Parathyroid adenoma (tissue), 2 donors: ENCODE measurements around the gene FOXJ1.
A peak's percentile ranks its signal among the peaks of the same experiment; 100 is the strongest.

Source experiments
- H2AFZ ChIP-seq: fragments of 300-600 bp; sonication (generic); one replicate; pipeline ENCODE4 v1.7.0; 2017; ENCODE audit warnings: antibody characterized with exemption, mild to moderate bottlenecking
- H3K27ac ChIP-seq: fragments of 300-600 bp; sonication (generic); one replicate; pipeline ENCODE4 v1.7.0; 2017
- H3K27me3 ChIP-seq: fragments of 300-600 bp; sonication (generic); one replicate; pipeline ENCODE4 v1.7.0; 2017; ENCODE audit warnings: low read length; ENCODE audit not compliant: control insufficient read depth, insufficient read depth
- H3K36me3 ChIP-seq: fragments of 300-600 bp; sonication (generic); one replicate; pipeline ENCODE4 v1.7.0; 2017; ENCODE audit warnings: low read length; ENCODE audit not compliant: control insufficient read depth, insufficient read depth
- H3K4me1 ChIP-seq: fragments of 300-600 bp; sonication (generic); one replicate; pipeline ENCODE4 v1.7.0; 2017; ENCODE audit warnings: control low read depth
- H3K4me2 ChIP-seq: fragments of 300-600 bp; sonication (generic); one replicate; pipeline ENCODE4 v1.7.0; 2017; ENCODE audit warnings: low read length
- H3K4me3 ChIP-seq: fragments of 300-600 bp; sonication (generic); one replicate; pipeline ENCODE4 v1.7.0; 2017; ENCODE audit warnings: low read depth, low read length
- H3K79me2 ChIP-seq: fragments of 300-600 bp; sonication (generic); one replicate; pipeline ENCODE4 v1.7.0; 2017; ENCODE audit warnings: control low read depth
- H3K9ac ChIP-seq: fragments of 300-600 bp; sonication (generic); one replicate; pipeline ENCODE4 v1.7.0; 2017; ENCODE audit warnings: mild to moderate bottlenecking
- H3K9me3 ChIP-seq: fragments of 300-600 bp; sonication (generic); one replicate; pipeline ENCODE4 v1.7.0; 2017; ENCODE audit warnings: low read length; ENCODE audit not compliant: control insufficient read depth
- TF ChIP-seq, protein P1 (sequence below): fragments of 300-600 bp; sonication (generic); IDR thresholded peaks from one replicate; pipeline ENCODE4 v1.7.0; 2017; ENCODE audit warnings: antibody characterized with exemption, mild to moderate bottlenecking
- donor health status: primary hyperparathyroidism.

FOXJ1 gene

GRCh38 chr17:76184290-76184689 lies 43.2 kb upstream of the FOXJ1 start:
- H3K4me2 ChIP-seq = no peak overlapping the region
- no peaks in the 10 kb centered on the region for H3K27me3 ChIP-seq
- no peak overlapping the region for H3K4me3 ChIP-seq
- no peaks in the 10 kb centered on the region for H3K9me3 ChIP-seq
- no peaks in the 10 kb centered on the region for H3K79me2 ChIP-seq
- no peaks in the 10 kb centered on the region for H3K36me3 ChIP-seq
- TF ChIP-seq, protein P1, sequence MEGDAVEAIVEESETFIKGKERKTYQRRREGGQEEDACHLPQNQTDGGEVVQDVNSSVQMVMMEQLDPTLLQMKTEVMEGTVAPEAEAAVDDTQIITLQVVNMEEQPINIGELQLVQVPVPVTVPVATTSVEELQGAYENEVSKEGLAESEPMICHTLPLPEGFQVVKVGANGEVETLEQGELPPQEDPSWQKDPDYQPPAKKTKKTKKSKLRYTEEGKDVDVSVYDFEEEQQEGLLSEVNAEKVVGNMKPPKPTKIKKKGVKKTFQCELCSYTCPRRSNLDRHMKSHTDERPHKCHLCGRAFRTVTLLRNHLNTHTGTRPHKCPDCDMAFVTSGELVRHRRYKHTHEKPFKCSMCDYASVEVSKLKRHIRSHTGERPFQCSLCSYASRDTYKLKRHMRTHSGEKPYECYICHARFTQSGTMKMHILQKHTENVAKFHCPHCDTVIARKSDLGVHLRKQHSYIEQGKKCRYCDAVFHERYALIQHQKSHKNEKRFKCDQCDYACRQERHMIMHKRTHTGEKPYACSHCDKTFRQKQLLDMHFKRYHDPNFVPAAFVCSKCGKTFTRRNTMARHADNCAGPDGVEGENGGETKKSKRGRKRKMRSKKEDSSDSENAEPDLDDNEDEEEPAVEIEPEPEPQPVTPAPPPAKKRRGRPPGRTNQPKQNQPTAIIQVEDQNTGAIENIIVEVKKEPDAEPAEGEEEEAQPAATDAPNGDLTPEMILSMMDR = no peak
- no peak overlapping the region for H2AFZ ChIP-seq
- peak overlapping the region; percentile 50 for H3K27ac ChIP-seq
- H3K9ac ChIP-seq = no peak overlapping the region
- peaks cover 17% of the 10 kb centered on the region for H3K4me1 ChIP-seq

DNA sequence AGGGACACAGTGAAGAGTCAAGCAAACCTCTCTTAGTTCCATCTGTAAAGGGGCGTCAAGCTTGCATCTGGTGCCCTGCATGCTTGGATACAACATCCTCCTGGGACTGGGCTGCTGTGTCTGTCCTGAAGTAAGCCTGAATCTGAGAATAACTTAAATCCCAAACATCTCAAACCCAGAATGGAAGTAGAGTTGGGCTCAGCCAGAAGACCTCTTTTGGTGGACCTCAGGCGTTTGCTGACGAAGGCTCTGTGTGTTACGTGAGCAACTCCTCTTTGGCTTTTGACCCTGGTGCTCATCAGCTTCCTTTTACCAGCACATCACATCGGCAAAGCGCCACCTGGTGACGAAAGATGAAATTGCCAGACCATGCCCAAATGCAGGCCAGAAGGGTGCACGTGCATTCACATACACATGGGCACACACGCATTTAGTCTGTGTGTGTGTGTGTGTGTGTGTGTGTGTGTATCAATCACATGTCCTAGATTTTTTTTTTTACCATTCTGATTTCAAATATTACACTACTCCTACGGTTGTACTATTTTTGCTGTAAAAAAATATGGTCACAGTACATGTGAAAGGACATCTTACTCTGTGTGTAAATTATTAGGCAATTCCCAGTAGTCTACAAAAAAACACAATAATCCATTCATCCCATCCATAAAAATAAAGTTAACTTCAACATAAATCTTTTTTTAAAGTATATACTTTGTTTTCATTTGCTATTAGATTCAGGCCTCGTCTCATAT lies 41.1 kb upstream of the FOXJ1 start:
- Histone ChIP-seq H3K4me1 (peaks cover 10% of the 10 kb centered on the region), H3K9me3 (no peaks in the 10 kb centered on the region), H3K9ac (no peak overlapping the region), H3K4me3 (no peak overlapping the region), H3K79me2 (no peaks in the 10 kb centered on the region), H3K4me2 (no peak overlapping the region), H3K27ac (no peak overlapping the region), H3K27me3 (no peaks in the 10 kb centered on the region), H3K36me3 (no peaks in the 10 kb centered on the region), H2AFZ (peak overlapping the region; percentile 6)
- TF ChIP-seq, protein P1 = peak; percentile 87

DNA sequence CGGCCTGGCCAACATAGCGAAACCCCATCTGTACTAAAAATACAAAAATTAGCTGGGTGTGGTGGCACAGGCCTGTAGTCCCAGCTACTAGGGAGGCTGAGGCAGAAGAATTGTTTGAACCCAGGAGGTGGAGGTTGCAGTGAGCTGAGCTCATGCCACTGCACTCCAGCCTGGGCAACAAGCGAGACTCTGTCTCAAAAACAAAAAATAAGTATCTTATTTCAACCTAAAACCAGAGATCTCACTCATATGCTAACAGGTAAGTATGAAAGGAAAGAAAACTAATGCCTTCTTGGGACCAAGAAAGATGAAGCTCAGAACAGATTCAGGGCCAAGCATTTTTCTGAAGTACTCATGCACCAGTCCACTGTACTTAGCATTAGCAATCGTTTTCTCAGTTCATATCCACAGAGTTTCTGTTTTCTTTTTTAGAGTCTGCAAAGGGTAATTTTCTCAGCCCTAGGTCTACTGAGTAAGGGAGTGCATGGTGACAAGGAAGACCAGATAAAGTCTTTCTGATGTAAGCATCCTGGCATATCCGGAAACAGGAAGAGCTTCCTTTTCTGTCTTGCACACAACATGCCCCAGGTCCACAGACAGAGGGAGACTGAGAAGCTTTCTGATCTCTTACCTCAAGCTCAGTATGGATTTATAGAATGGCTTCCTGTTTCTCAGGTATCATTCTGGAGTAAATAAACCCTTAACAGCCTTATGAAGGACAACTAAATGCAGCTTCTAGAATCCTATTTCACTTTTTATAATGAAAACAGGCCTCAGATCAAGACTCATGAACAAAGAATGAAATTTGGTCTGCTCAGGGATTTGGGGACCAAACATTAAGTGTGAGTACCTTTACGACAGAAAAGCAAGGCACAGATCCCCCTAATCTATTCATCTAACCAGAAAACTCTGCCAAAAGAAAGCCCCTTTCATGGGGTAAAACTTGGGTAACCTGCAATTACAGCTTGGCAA lies 38.7 kb upstream of the FOXJ1 start:
- no peaks in the 10 kb centered on the region for H3K36me3 ChIP-seq
- TF ChIP-seq, protein P1 = no peak
- H3K9ac ChIP-seq = no peak overlapping the region
- no peaks in the 10 kb centered on the region for H3K27me3 ChIP-seq
- H3K79me2 ChIP-seq = peaks cover 2% of the 10 kb centered on the region
- no peak overlapping the region for H3K4me2 ChIP-seq
- peak overlapping the region; percentile 8 for H3K27ac ChIP-seq
- peak overlapping the region; percentile 14 for H2AFZ ChIP-seq
- H3K9me3 ChIP-seq = no peaks in the 10 kb centered on the region
- H3K4me3 ChIP-seq = no peak overlapping the region
- H3K4me1 ChIP-seq = peaks cover 7% of the 10 kb centered on the region

DNA sequence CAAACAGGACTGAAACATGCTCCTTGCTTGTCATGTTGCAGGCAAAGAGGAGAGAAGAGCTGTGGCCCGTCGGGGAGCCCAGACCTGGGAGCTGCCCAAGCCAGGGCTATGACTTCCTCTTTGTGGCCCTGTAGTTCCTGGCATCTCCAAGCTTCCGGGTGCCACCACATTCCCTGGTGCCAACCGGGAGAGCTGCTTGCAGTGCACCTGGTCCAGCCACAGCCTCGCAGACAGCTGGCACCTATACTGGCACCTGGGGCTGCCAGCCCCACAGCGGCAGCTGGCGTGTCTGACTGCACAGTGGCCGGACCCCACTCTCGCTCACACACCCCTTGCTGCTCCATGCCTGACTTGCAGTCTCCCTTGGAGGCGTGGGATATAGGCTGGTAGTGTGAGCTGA lies 37.1 kb upstream of the FOXJ1 start:
- Histone ChIP-seq H3K9me3 (no peaks in the 10 kb centered on the region), H3K4me1 (no peaks in the 10 kb centered on the region), H3K79me2 (peaks cover 2% of the 10 kb centered on the region), H3K4me3 (no peak overlapping the region), H3K27ac (no peak overlapping the region), H3K9ac (no peak overlapping the region), H3K36me3 (no peaks in the 10 kb centered on the region), H2AFZ (no peak overlapping the region), H3K27me3 (no peaks in the 10 kb centered on the region), H3K4me2 (no peak overlapping the region)
- TF ChIP-seq, protein P1 = no peak
